ENCODE results near the gene TRIM25. TPM values are rescaled to one million over a fixed set of nuclear protein-coding genes. Genes with fewer than 3 reads are reported as not detected.

TRIM25 gene
- total and polyA plus RNA-seq, 9 donors: 12.5 to 71.7 (median 45.9) TPM

DNA sequence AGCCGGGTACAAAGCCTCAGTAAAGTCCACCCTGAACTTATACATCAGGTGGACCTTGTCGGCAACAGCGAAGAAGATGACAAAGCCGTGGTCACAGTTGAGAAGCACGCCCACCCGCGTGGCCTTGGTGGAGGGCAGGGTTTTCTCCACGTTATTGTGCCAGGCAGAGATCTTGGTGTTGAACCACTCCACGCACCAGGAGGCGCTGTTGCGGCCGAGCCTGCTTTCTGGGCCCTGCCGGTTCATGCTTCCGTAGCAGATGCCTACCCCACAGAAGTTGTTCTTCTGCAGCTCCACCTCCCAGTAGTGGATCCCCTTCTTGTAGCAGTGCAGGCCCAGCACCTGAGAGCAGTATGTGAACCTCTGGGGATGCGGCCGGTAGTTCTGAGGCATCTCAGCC is 22.1 kb downstream of the TRIM25 start:
- DNase-seq: no peak
- H3K4me3 ChIP-seq: no peak overlapping the region
- WGBS, 3 donors: 81 to 84% (median 81%) methylated on average over 16 of the region's 16 CpGs
- peaks cover 2% of the 10 kb centered on the region for H3K4me1 ChIP-seq (ENCODE audit: insufficient read depth)
- no peaks in the 10 kb centered on the region for H3K9me3 ChIP-seq
- no peak overlapping the region for H3K27ac ChIP-seq
- H3K27me3 ChIP-seq: no peaks in the 10 kb centered on the region
- H3K36me3 ChIP-seq: no peaks in the 10 kb centered on the region
- intact Hi-C loops (cut with DNase I): no loop called here
- TF ChIP-seq POLR2A (IDR thresholded peaks at IDR 0.05): no peak
- no peak for TF ChIP-seq EP300 (IDR thresholded peaks at IDR 0.05)

GRCh38 chr17:56890906-56891674 is 22.8 kb downstream of the TRIM25 start:
- Histone ChIP-seq H3K4me3 (no peak overlapping the region), H3K4me1 (ENCODE audit: insufficient read depth) (peaks cover 2% of the 10 kb centered on the region), H3K9me3 (no peaks in the 10 kb centered on the region), H3K36me3 (no peaks in the 10 kb centered on the region), H3K27ac (no peak overlapping the region), H3K27me3 (no peaks in the 10 kb centered on the region)
- DNase-seq: no peak
- 45 to 69% (median 61%) methylated on average over 7 of the region's 7 CpGs for WGBS, 3 donors
- no peak for TF ChIP-seq POLR2A (IDR thresholded peaks at IDR 0.05)
- no peak for TF ChIP-seq CTCF (IDR thresholded peaks at IDR 0.05)
- TF ChIP-seq EP300 (IDR thresholded peaks at IDR 0.05): no peak
- intact Hi-C loops (cut with DNase I): no loop called here

DNA sequence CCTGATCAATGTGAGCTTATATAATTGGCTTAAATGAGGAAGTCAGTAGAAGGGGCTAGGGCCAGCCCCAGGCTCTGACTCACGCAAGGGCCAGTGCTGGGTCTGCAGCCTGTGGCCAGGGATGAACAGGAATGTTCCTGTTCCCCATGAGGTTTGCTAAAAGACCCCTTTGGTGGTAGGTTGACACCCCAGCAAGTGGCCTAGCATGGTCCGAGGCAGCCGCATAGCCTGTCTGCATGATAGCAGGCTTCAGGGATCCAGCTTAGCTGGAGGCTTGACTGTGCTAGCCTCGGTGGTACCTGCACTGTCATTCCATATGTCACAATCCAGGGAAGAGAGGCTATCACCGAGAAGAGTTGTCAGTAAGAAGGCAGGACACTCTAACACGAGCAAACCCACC is 23.5 kb downstream of the TRIM25 start:
- DNase-seq: no peak
- intact Hi-C loops (cut with DNase I): no loop called here
- H3K9me3 ChIP-seq: no peaks in the 10 kb centered on the region
- no peaks in the 10 kb centered on the region for H3K27me3 ChIP-seq
- no peak overlapping the region for H3K4me3 ChIP-seq
- no peaks in the 10 kb centered on the region for H3K36me3 ChIP-seq
- H3K27ac ChIP-seq: no peak overlapping the region
- TF ChIP-seq EP300 (IDR thresholded peaks at IDR 0.05) (no peak), POLR2A (IDR thresholded peaks at IDR 0.05) (no peak), CTCF (IDR thresholded peaks at IDR 0.05) (no peak)
- WGBS, 3 donors: 83 to 87% (median 87%) methylated on average over 6 of the region's 6 CpGs
- peaks cover 2% of the 10 kb centered on the region for H3K4me1 ChIP-seq (ENCODE audit: insufficient read depth)

GRCh38 chr17:56887552-56888467 is 26.0 kb downstream of the TRIM25 start:
- H3K9me3 ChIP-seq: no peaks in the 10 kb centered on the region
- intact Hi-C loops (cut with DNase I): no loop called here
- H3K27ac ChIP-seq: no peak overlapping the region
- no peaks in the 10 kb centered on the region for H3K36me3 ChIP-seq
- DNase-seq: no peak
- WGBS, 3 donors: 94 to 98% (median 97%) methylated on average over 9 of the region's 9 CpGs
- H3K4me3 ChIP-seq: no peak overlapping the region
- peaks cover 2% of the 10 kb centered on the region for H3K4me1 ChIP-seq (ENCODE audit: insufficient read depth)
- no peaks in the 10 kb centered on the region for H3K27me3 ChIP-seq
- no peak for TF ChIP-seq EP300 (IDR thresholded peaks at IDR 0.05)
- TF ChIP-seq CTCF (IDR thresholded peaks at IDR 0.05): no peak
- no peak for TF ChIP-seq POLR2A (IDR thresholded peaks at IDR 0.05)

Measured in ovary (tissue), 9 donors.